Skeletal muscle satellite cell (primary cell): ENCODE results near the gene KRT6A.
"Not testable (repeated sequence)": the region's sequence is repeated elsewhere in the genome, so short reads cannot be mapped to it uniquely, and the experiment has no call there.

Experiments
- H3K27me3 ChIP-seq: 2 replicates; pipeline ENCODE4 v1.7.0; 2013; ENCODE audit warnings: low read length; ENCODE audit not compliant: control insufficient read depth, insufficient read depth
- H3K36me3 ChIP-seq: 2 replicates; pipeline ENCODE4 v1.7.0; 2013; ENCODE audit warnings: mild to moderate bottlenecking, control low read depth, low read length; ENCODE audit not compliant: insufficient read depth
- H3K4me1 ChIP-seq: 2 replicates; pipeline ENCODE4 v1.7.0; 2013; ENCODE audit warnings: low read length; ENCODE audit not compliant: control insufficient read depth, insufficient read depth
- H3K4me2 ChIP-seq: 2 replicates; pipeline ENCODE4 v1.7.0; 2013; ENCODE audit warnings: mild to moderate bottlenecking, low read length
- H3K4me3 ChIP-seq: 2 replicates; pipeline ENCODE4 v1.7.0; 2013; ENCODE audit warnings: low read length
- H3K9ac ChIP-seq: 2 replicates; pipeline ENCODE4 v1.7.0; 2013; ENCODE audit warnings: mild to moderate bottlenecking, low read depth, low read length, moderate library complexity
- H3K9me3 ChIP-seq: replicated peaks from 2 replicates; pipeline ENCODE4 v1.7.0; 2013; ENCODE audit warnings: mild to moderate bottlenecking, control low read depth, low read length

KRT6A gene

DNA sequence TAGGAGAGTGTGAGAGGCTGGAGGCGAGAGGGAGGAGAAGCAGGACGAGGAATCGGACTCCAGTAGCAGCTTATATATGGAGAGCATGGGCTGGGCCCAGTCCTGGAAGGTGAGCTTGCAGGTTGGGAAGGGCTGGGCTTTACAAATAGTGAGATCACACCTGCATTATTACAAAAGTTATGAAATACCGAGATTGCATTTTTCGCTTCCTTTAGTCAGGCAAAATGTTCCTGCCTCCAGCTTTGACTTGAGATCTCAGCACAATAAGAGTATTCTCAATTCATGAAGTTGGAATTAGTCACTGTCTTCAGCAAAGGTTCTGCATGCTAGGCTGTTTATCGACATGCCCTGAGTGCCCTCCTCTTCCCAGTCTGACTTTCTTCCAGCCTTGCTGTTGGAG, 41.0 kb downstream of the KRT6A start, which contains the start of gene KRT6B:
TSS of gene KRT6B (minus strand) at position 46 of the 400 bp plus-strand sequence. CDS start 68 bp downstream, outside the sequence.
- Histone ChIP-seq H3K4me3 (no peak within 1 kb of the TSS), H3K9me3 (no peaks in the 10 kb centered on the region), H3K4me1 (no peaks in the 10 kb centered on the region), H3K9ac (no peak within 1 kb of the TSS), H3K4me2 (no peak within 1 kb of the TSS), H3K36me3 (no peaks in the 10 kb centered on the region), H3K27me3 (peaks cover 20% of the 10 kb centered on the region)

DNA sequence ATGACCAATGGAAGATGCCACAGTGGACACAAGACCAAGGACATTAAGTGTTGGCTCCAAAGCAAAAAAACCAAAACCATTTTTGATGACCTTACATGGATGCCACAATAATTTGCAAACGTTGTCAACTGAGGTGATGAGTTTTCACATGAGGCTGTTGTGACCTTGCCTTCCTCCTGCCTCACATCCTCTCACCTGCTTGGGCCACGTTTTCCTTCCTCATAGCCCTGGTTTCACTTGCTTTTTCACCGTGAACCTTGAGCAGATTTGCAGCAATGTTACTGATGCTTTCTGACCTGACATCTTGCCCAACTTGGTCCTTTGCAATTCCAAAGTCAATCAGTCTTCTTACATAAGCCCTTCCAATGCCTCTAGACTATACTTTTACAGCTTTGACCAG, 44.8 kb downstream of the KRT6A start:
- Histone ChIP-seq H3K9ac (no peak overlapping the region), H3K4me1 (no peaks in the 10 kb centered on the region), H3K36me3 (no peaks in the 10 kb centered on the region), H3K4me2 (no peak overlapping the region), H3K4me3 (no peak overlapping the region), H3K27me3 (peaks cover 29% of the 10 kb centered on the region), H3K9me3 (no peaks in the 10 kb centered on the region)

DNA sequence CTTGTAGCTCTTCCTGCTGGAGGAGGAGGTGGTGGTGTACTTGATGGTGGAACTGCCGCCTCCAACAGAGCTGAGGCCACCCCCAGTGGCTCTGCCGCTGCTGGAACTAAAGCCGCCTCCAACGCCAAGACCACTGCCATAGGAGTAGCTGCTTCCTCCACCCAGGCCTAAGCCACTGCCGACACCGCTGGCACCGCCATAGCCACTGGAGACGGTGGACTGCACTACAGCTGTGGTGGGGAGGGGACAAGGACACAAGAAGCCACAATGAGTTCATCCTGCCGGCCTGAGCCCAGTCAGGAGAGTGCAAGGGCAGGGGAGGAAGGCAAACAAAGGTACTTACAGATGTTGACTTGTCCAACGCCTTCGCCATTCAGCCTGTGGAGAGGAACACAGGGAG, 45.9 kb downstream of the KRT6A start:
- H3K9ac ChIP-seq, H3K4me3 ChIP-seq, H3K9me3 ChIP-seq, H3K36me3 ChIP-seq, H3K4me1 ChIP-seq, H3K4me2 ChIP-seq: not testable (repeated sequence)
- H3K27me3 ChIP-seq: peaks cover 27% of the 10 kb centered on the region

DNA sequence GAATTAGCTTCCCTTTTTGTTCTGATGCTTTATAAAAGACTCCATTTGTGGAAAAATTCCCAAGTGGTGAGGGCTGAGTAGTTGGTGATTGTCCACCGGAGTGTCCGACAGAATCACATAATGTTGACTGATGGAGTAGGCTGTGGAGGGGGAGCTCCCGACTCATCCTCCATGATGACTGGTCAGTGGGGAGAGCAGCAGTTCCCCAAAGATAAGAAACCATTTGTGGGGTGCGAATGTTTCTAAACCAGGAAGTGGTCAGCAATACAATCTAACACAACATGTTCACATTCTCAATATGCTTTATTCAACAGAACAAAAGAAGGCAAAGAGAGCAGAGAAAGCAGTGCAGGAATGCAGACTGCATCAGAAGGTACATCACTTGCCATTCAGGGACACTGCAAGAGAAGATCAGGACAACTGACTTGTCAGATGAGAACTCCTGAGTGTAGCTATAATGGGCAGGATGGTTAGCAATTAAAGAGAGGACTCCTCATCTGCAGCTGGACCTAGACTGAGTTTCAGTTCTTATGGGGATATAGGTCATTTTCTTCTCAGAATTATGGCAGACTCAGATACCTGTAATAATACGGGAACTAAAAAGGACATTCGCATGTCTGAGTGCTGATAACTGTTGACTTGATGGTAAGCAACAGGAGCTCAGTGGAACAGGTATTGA, 46.6 kb downstream of the KRT6A start:
- Histone ChIP-seq H3K36me3 (no peaks in the 10 kb centered on the region), H3K9ac (no peak overlapping the region), H3K9me3 (no peaks in the 10 kb centered on the region), H3K27me3 (peaks cover 24% of the 10 kb centered on the region), H3K4me2 (no peak overlapping the region), H3K4me1 (peaks cover 8% of the 10 kb centered on the region), H3K4me3 (no peak overlapping the region)

DNA sequence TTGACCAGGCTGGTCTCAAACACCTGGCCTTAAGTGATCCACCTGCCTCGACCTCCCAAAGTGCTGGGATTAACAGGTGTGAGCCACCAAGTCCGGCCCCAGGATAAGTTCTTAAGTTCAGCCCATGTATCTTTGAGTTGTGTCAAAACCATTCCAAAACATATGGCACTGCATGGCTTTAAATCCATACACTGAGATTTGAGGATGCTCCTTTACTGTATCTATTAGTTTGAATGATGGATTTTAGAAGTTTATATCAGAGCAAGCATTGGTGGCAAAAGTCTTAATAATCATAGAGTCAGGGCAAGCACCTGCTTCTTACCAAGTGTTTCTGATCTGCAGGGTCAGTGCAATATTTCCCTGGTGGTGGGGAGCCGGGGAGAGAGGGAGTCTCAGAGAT, 47.2 kb downstream of the KRT6A start:
- H3K4me1 ChIP-seq: peaks cover 8% of the 10 kb centered on the region
- no peaks in the 10 kb centered on the region for H3K9me3 ChIP-seq
- peaks cover 24% of the 10 kb centered on the region for H3K27me3 ChIP-seq
- no peaks in the 10 kb centered on the region for H3K36me3 ChIP-seq
- H3K4me3 ChIP-seq: no peak overlapping the region
- H3K9ac ChIP-seq: no peak overlapping the region
- no peak overlapping the region for H3K4me2 ChIP-seq

DNA sequence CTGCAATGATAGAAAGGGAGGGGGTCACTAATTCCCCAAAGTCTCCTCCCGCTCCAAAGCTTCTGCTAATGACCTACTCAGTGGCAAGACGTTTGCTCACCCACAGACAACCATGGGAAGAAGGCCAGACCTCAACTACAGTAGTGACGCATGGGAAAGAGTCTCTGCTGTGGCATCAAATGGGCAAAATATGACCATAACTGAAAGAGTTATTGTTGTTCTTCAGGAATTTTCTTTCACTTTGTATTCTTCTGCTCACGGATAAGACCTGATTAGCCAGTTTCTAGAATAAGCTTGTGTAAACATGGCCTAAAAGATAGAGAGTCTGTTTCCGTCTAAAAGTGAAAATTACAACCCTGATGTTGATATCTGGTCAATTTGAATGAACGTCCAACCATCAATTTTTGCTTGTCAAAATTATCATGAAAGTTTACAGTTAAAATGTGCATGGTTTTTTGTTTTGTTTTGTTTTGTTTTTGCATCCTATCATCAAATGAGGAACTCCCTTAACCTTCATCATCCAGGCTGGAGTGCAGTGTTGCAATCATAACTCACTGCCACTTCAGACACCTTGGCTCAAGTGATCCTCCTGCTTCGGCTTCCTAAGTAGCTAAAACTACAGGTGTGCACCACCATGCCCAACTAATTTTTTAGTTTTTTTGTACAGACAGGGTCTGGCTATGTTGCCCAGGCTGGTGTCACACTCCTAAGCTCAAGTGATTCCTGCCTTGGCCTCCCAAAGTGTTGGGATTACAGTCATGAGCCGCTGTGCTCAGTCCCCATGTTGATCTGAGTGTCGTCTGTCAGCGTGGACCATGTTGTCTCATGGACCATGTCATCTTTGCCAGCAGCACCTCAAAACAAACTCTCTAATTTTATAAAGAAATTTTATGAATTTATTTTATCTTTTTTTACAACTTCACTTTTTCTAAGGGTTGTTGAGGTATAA, 48.1 kb downstream of the KRT6A start:
- Histone ChIP-seq H3K4me1 (peaks cover 8% of the 10 kb centered on the region), H3K9ac (no peak overlapping the region), H3K27me3 (peaks cover 24% of the 10 kb centered on the region), H3K4me3 (no peak overlapping the region), H3K4me2 (no peak overlapping the region), H3K36me3 (no peaks in the 10 kb centered on the region), H3K9me3 (no peaks in the 10 kb centered on the region)

DNA sequence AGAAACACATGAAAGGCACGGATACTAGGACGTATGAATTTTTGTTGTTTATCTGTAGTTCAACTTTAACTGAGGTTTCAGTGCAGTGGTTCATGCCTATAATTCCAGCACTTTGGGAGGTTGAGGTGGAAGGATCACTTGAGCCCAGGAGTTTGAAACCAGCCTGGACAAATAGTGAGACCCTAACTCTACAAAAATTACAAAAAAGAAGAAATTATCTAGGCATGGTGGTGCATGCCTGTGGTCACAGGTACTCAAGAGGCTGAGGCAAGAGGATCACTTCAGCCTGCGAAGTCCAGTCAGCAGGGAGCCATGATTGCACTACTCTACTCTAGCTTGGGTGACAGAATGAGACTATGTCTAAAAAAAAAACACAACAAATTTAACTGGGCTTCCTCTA, 49.1 kb downstream of the KRT6A start:
- H3K9me3 ChIP-seq: no peaks in the 10 kb centered on the region
- peaks cover 26% of the 10 kb centered on the region for H3K27me3 ChIP-seq
- H3K4me3 ChIP-seq: no peak overlapping the region
- H3K9ac ChIP-seq: no peak overlapping the region
- H3K4me1 ChIP-seq: peaks cover 8% of the 10 kb centered on the region
- no peak overlapping the region for H3K4me2 ChIP-seq
- no peaks in the 10 kb centered on the region for H3K36me3 ChIP-seq

DNA sequence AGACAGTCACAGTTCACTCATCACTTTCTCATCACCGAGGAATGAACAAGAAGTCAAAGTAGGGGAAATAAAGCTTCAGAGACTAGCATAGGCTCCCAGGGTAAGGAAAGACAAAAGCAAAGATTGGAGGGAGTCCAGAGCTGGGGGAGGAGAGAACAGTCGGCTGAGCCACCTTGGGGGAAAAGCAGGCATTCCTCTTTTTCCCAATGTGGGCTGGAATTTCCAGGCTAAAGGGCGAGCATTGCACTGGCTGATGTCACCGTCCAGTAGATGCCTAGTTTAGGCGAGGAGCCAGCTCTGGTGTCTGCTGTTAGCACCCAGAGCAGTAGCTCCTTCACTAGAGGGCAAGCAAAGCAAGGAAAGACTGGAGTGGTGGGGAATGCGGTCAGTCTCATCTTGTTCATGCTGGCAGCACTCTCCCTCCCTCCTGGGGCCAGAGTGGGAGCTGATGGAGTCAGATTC, 50.4 kb downstream of the KRT6A start:
- Histone ChIP-seq H3K4me3 (no peak overlapping the region), H3K4me1 (peaks cover 8% of the 10 kb centered on the region)

DNA sequence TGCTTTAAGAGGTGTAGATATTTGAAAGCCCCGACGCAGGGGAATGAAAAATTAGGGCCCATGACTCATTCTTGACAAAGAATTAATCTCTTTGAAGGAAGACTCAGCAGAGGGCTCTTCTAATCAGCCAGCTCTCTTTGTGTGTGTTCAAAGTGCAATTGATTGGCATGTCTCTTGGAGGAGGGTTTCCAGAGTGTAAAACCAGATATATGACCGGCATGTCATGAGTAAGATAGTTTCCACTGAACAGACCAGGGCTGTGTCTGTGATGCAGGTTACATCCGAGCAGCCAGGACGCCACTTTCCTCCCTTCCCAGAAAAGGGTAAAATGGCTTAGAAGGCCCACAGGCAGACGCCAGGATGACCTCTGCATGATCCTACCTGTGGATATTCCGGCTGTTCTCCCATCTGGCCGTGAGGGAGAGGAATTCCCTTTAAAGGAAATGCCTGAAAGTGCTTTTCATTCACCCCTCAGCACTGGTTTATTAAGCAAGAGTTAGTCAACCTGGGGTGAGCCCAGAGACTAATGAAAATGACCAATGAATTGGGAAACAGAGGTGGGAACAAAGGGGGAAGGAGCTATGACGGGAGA, 51.6 kb downstream of the KRT6A start:
- no peak overlapping the region for H3K4me2 ChIP-seq
- no peak overlapping the region for H3K4me3 ChIP-seq
- no peaks in the 10 kb centered on the region for H3K9me3 ChIP-seq
- peaks cover 8% of the 10 kb centered on the region for H3K4me1 ChIP-seq
- peaks cover 33% of the 10 kb centered on the region for H3K27me3 ChIP-seq
- no peak overlapping the region for H3K9ac ChIP-seq
- no peaks in the 10 kb centered on the region for H3K36me3 ChIP-seq

More for the DNA sequence above, 50.4 kb downstream of the KRT6A start:
- Histone ChIP-seq H3K4me2 (no peak overlapping the region), H3K9ac (no peak overlapping the region), H3K36me3 (no peaks in the 10 kb centered on the region), H3K9me3 (no peaks in the 10 kb centered on the region), H3K27me3 (peaks cover 28% of the 10 kb centered on the region)

DNA sequence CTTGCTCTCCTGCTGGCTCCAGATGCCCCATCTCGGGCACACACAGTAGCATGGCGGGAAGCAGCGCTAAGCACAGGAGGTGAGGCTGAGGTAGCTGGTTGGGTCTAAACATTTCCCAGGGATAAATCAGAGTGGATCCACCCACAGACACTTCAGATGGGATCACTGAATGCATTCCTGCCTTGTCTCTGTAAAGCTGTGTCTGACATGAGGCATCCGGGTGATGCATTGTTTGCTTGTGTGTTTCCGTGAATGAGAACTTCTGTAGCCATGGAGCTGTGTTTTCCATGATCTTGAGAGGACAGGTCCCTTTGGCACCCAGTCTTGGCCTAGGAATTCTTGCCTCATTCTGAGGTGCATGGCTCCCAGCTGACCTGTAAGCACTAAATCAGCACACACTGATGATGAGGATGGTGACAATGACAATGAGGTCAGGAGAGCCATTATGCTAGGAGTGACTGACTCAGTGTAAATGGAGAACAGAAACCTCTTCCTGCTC, 52.2 kb downstream of the KRT6A start:
- H3K9me3 ChIP-seq: no peaks in the 10 kb centered on the region
- no peaks in the 10 kb centered on the region for H3K36me3 ChIP-seq
- no peak overlapping the region for H3K9ac ChIP-seq
- H3K4me3 ChIP-seq: no peak overlapping the region
- H3K27me3 ChIP-seq: peaks cover 38% of the 10 kb centered on the region
- peaks cover 8% of the 10 kb centered on the region for H3K4me1 ChIP-seq
- no peak overlapping the region for H3K4me2 ChIP-seq

DNA sequence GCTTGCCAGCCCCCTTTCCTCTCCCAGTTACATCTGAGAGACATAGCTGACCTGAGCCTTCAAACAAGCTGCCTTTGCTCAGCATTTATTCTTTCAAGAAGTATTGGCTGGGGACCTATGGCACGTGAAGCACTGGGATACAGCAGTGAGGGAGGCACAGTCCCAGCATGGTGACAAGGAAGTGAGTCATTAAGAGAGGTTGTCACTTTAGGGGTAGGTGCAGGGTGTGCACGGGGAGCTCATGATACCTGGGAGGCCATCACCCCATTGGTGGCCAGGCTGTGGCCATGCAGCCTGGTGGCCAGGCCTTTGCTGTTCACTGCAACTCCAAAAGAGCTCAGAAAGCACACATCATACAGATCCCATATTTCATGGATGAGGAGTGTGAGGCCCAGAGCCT, 53.2 kb downstream of the KRT6A start:
- Histone ChIP-seq H3K9ac (no peak overlapping the region), H3K27me3 (peaks cover 47% of the 10 kb centered on the region), H3K4me3 (no peak overlapping the region), H3K9me3 (no peaks in the 10 kb centered on the region), H3K36me3 (no peaks in the 10 kb centered on the region), H3K4me2 (no peak overlapping the region), H3K4me1 (peaks cover 8% of the 10 kb centered on the region)
